Suprapubic skin (tissue), 4 donors: Measurements from ENCODE around the gene UEVLD. TPM values are rescaled to one million over a fixed set of nuclear protein-coding genes. Genes with fewer than 3 reads are reported as not detected.

ENCODE experiments used
- DNase-seq, 2 donors: peaks; one replicate each; pipeline ENCODE4 v3.0.0-alpha.2; 2019; ENCODE audit warnings: low spot score in 2 of 2
- H3K27ac ChIP-seq: fragments of 200-600 bp; sonication (generic); one replicate; pipeline ENCODE4 v1.5.1; 2019
- H3K27me3 ChIP-seq: fragments of 200-600 bp; sonication (generic); one replicate; pipeline ENCODE4 v1.5.1; 2019
- H3K36me3 ChIP-seq: fragments of 200-600 bp; sonication (generic); one replicate; pipeline ENCODE4 v1.5.1; 2019
- H3K4me1 ChIP-seq: fragments of 200-600 bp; sonication (generic); one replicate; pipeline ENCODE4 v1.5.1; 2019
- H3K4me3 ChIP-seq: fragments of 200-600 bp; sonication (generic); one replicate; pipeline ENCODE4 v1.5.1; 2019; ENCODE audit warnings: mild to moderate bottlenecking
- H3K9me3 ChIP-seq: fragments of 200-600 bp; sonication (generic); one replicate; pipeline ENCODE4 v1.5.1; 2019
- EP300 ChIP-seq: sonication (generic); formaldehyde crosslinking; IDR thresholded peaks from one replicate; pipeline ENCODE4 v1.6.1; 2017; ENCODE audit warnings: antibody characterized with exemption
- POLR2A ChIP-seq, 2 donors: fragments of 450-650 bp; IDR thresholded peaks; one replicate each; pipeline ENCODE4 v1.6.1; 2017; ENCODE audit warnings: antibody characterized with exemption in 2 of 2, mild to moderate bottlenecking in 2 of 2, moderate library complexity in 2 of 2
- POLR2AphosphoS5 ChIP-seq, 3 donors: sonication (generic); formaldehyde crosslinking; IDR thresholded peaks; one replicate each; pipeline ENCODE4 v1.6.1; 2017; ENCODE audit warnings: antibody characterized with exemption in 3 of 3
- WGBS: methylation state at CpG from one replicate; pipeline ENCODE4 v1.1.5; 2018; 5-methylcytosine and 5-hydroxymethylcytosine counted together
- total RNA-seq, 4 donors: library from RNA; depleted of rRNA; stranded (reverse); fragments of >200 nt; gene quantifications; one replicate each; pipeline ENCODE4 v1.1.0, GENCODE V29; 2016
- TF ChIP-seq, protein P1 (sequence below), 2 donors: fragments of 200-600 bp in 1 of 2; fragments of 450-650 bp in 1 of 2; sonication (generic) in 1 of 2; IDR thresholded peaks; one replicate each; pipeline ENCODE4 v1.5.1; 2016 to 2019; ENCODE audit warnings: antibody characterized with exemption in 2 of 2, mild to moderate bottlenecking in 1 of 2, moderate library complexity in 1 of 2

UEVLD gene
- total RNA-seq, 4 donors from 2014 or later, result 24.1 to 46.1 (median 32.8) TPM

DNA sequence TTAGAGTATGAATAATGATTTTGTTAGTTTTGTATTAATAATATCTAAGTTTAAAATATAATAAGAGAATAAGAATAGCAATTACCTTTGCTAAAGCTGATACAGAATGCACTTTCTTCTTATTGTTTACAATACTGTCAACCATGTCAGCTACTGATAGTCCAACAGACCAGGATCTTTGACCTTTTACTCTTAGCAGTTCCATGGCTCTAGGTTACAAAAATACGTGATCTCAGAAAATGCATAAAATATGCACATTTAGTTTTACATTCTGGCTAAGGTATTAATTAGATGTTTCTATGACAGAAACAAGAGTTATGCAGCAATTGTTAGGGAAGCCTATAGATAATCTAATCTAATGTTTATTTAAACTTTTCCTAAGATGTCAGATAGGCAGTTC, 54.3 kb downstream of the UEVLD start:
- TF ChIP-seq, protein P1, sequence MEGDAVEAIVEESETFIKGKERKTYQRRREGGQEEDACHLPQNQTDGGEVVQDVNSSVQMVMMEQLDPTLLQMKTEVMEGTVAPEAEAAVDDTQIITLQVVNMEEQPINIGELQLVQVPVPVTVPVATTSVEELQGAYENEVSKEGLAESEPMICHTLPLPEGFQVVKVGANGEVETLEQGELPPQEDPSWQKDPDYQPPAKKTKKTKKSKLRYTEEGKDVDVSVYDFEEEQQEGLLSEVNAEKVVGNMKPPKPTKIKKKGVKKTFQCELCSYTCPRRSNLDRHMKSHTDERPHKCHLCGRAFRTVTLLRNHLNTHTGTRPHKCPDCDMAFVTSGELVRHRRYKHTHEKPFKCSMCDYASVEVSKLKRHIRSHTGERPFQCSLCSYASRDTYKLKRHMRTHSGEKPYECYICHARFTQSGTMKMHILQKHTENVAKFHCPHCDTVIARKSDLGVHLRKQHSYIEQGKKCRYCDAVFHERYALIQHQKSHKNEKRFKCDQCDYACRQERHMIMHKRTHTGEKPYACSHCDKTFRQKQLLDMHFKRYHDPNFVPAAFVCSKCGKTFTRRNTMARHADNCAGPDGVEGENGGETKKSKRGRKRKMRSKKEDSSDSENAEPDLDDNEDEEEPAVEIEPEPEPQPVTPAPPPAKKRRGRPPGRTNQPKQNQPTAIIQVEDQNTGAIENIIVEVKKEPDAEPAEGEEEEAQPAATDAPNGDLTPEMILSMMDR (IDR thresholded peaks at IDR 0.05), result no peak
- TF ChIP-seq POLR2A (IDR thresholded peaks at IDR 0.05), result no peak
- no peak for TF ChIP-seq POLR2AphosphoS5 (IDR thresholded peaks at IDR 0.05)
- no peak for TF ChIP-seq EP300
- H3K36me3 ChIP-seq, result peaks cover 37% of the 10 kb centered on the region
- no peak for DNase-seq
- 98% methylated on average over 1 of the region's 1 CpG for WGBS
- no peak overlapping the region for H3K4me3 ChIP-seq
- H3K9me3 ChIP-seq, result no peaks in the 10 kb centered on the region
- H3K4me1 ChIP-seq, result no peaks in the 10 kb centered on the region
- H3K27ac ChIP-seq, result no peak overlapping the region
- H3K27me3 ChIP-seq, result no peaks in the 10 kb centered on the region

DNA sequence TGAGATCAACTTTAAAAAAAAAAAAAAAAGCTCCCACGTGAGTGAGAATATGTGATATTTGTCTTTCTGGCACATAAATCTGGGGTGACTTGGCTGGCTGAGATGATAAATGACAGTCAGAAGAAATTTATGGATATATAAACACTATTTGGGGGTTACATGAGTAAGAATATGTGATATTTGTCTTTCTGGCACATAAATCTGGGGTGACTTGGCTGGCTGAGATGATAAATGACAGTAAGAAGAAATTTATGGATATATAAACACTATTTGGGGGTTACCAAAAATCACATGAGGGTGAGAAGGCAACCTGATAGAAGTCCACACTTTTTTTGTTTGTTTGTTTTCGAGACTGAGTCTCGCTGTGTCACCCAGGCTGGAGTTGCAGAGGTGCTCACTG, 55.2 kb downstream of the UEVLD start:
- no peaks in the 10 kb centered on the region for H3K9me3 ChIP-seq
- no peaks in the 10 kb centered on the region for H3K4me1 ChIP-seq
- 89% methylated on average over 3 of the region's 3 CpGs for WGBS
- peaks cover 37% of the 10 kb centered on the region for H3K36me3 ChIP-seq
- H3K27ac ChIP-seq, result no peak overlapping the region
- no peak for DNase-seq
- TF ChIP-seq POLR2A (IDR thresholded peaks at IDR 0.05) (no peak), EP300 (no peak), POLR2AphosphoS5 (IDR thresholded peaks at IDR 0.05) (no peak)
- TF ChIP-seq, protein P1 (IDR thresholded peaks at IDR 0.05), result no peak
- H3K4me3 ChIP-seq, result no peak overlapping the region
- no peaks in the 10 kb centered on the region for H3K27me3 ChIP-seq

DNA sequence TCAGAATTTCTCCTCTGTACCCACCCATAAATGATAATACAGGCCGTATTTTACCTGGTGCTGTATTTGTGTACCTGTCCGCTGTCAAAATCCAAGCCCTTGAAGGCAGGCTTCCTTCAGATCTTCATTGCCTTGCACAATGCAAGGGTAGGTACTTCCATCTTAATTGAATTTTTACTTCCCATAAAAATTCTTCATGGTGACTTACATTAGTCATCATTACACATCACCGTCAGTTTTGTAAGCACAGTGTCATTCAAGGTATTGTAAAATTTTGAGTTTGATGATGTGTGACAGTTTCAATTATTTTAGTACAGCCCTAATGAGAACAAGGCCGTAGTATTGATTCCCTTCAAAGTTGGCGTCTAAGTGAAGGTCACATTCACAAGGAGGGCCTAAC, 61.0 kb downstream of the UEVLD start:
- H3K27me3 ChIP-seq, result no peaks in the 10 kb centered on the region
- WGBS, result 29% methylated on average over 5 of the region's 5 CpGs
- no peaks in the 10 kb centered on the region for H3K9me3 ChIP-seq
- H3K27ac ChIP-seq, result peak overlapping the region; percentile 94
- DNase-seq, result no peak
- H3K4me1 ChIP-seq, result peaks cover 27% of the 10 kb centered on the region
- peaks cover 4% of the 10 kb centered on the region for H3K36me3 ChIP-seq
- peak overlapping the region; percentile 89 for H3K4me3 ChIP-seq
- TF ChIP-seq EP300 (no peak), POLR2AphosphoS5 (IDR thresholded peaks at IDR 0.05) (no peak), POLR2A (IDR thresholded peaks at IDR 0.05) (no peak)
- TF ChIP-seq, protein P1 (IDR thresholded peaks at IDR 0.05), result no peak

DNA sequence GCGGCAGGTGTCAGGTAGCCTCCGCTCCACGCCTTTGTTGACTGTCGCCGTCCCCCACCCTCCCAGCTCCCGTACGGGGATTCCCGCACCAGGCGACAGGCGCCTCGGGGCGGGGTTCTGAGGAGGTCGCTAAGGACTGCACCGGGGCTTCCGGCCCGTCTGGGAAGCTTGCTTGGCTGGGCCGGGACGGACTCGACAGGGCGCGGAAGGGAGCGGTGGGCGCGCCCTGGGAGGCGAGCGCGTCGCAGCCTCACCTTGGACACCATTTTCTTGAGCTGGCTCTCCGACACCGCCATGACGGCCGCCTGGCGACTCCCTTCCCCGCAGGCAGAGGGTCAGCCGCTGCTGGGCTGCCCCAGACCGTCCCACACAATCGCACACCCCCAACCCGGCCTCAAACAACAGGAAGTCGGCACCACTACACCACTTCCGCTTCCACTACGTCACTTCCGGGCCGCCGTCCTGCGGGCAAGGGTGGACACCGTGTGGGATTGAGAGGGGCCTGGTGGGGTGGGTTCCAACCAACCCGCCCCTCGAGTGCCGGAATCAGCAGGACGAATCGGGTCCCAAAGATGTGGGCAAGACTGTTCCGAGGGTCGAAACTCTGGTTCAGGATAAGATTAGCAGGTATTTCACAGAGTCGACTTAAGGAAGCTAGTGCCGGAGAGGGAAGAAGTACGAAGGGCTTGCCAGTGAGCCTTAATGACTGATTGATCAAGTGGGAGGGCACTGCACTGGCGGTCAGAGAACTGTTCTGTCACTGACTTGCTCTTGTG, 61.8 kb downstream of the UEVLD start, which contains the start of gene TSG101:
Gene TSG101 (minus strand): TSS at position 422 of the 776 bp plus-strand sequence. CDS start 126 bp downstream, at position 296.
- H3K27ac ChIP-seq, result peak within 1 kb of the TSS; percentile 94
- no peaks in the 10 kb centered on the region for H3K27me3 ChIP-seq
- H3K36me3 ChIP-seq, result no peaks in the 10 kb centered on the region
- WGBS, result under 1% methylated on average over 27 of the region's 57 CpGs
- H3K9me3 ChIP-seq, result no peaks in the 10 kb centered on the region
- TF ChIP-seq, protein P1 (IDR thresholded peaks at IDR 0.05), result no peak
- TF ChIP-seq EP300 (no peak), POLR2A (IDR thresholded peaks at IDR 0.05) (peak; percentile 32 to 86), POLR2AphosphoS5 (IDR thresholded peaks at IDR 0.05) (peak; percentile 73 to 85 (median 82))
- DNase-seq, result peak; percentile 97
- peak within 1 kb of the TSS; percentile 89 for H3K4me3 ChIP-seq
- H3K4me1 ChIP-seq, result peaks cover 27% of the 10 kb centered on the region

DNA sequence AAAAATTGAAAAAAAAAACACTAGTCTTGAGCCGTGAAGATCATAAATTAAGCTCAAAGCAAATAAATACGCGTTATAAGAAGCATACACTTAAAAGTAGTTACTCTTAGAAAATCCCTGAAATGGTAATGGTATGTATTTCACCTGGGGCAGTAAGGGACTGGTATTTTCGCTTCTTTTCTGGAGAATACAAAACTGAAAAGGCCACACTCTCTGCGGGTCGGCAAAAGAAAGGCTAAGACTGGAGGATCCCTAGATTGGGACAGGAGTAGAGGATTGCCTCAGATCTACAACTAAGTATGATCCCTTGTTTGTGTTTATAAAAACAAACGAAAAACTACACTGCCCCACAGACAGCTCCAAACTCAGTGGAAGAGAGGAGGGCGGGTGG, 62.4 kb downstream of the UEVLD start:
- peak overlapping the region; percentile 89 for H3K4me3 ChIP-seq
- H3K27ac ChIP-seq, result peak overlapping the region; percentile 94
- H3K9me3 ChIP-seq, result no peaks in the 10 kb centered on the region
- no peaks in the 10 kb centered on the region for H3K27me3 ChIP-seq
- TF ChIP-seq, protein P1 (IDR thresholded peaks at IDR 0.05), result no peak
- no peak for TF ChIP-seq POLR2AphosphoS5 (IDR thresholded peaks at IDR 0.05)
- TF ChIP-seq EP300, result no peak
- no peak for TF ChIP-seq POLR2A (IDR thresholded peaks at IDR 0.05)
- under 1% methylated on average over 8 of the region's 8 CpGs for WGBS
- peaks cover 27% of the 10 kb centered on the region for H3K4me1 ChIP-seq
- H3K36me3 ChIP-seq, result no peaks in the 10 kb centered on the region
- no peak for DNase-seq
